A673 (cell line): ENCODE results near the gene SPATS2L. TPM values are rescaled to one million over a fixed set of nuclear protein-coding genes. Genes with fewer than 3 reads are reported as not detected.

Experiments used
- BruUV-seq: library from RNA; stranded (reverse); fragments of 400-500 nt; replicated peaks from 2 replicates; lab custom pipeline; 2021; lab: Mats Ljungman, UMichigan
- CTCF ChIA-PET: fragments of 300-600 bp; sonication (Branson Sonifier 250); formaldehyde crosslinking; loops from one replicate; lab custom pipeline; 2022; ENCODE audit warnings: antibody characterized with exemption; lab: Charles Lee
- POLR2A ChIA-PET: fragments of 300-600 bp; sonication (Branson Sonifier 250); formaldehyde crosslinking; loops from one replicate; lab custom pipeline; 2022; ENCODE audit warnings: antibody characterized with exemption; ENCODE audit not compliant: low non-redundant PET; lab: Charles Lee
- DNase-seq: peaks from one replicate; pipeline ENCODE4 v3.0.0-alpha.2; 2015; ENCODE audit warnings: low spot score
- H3K27ac ChIP-seq: fragments of 200-600 bp; sonication (generic); 2 replicates; pipeline ENCODE4 v1.5.1; 2016; ENCODE audit warnings: mixed run types, low read depth, mild to moderate bottlenecking, mixed read lengths, antibody characterized with exemption, low read length; ENCODE audit not compliant: poor library complexity, severe bottlenecking
- H3K27me3 ChIP-seq: fragments of 200-600 bp; sonication (generic); replicated peaks from 2 replicates; pipeline ENCODE4 v1.6.1; 2017; ENCODE audit warnings: mixed run types, low read depth, mild to moderate bottlenecking, mixed read lengths, antibody characterized with exemption, low read length; ENCODE audit not compliant: insufficient read depth, poor library complexity
- H3K36me3 ChIP-seq: fragments of 200-600 bp; sonication (generic); 2 replicates; pipeline ENCODE4 v1.6.1; 2016; ENCODE audit warnings: mixed run types, mild to moderate bottlenecking, mixed read lengths, antibody characterized with exemption, low read length; ENCODE audit not compliant: insufficient read depth, poor library complexity, severe bottlenecking
- H3K4me1 ChIP-seq: fragments of 200-600 bp; sonication (generic); 2 replicates; pipeline ENCODE4 v1.6.1; 2017; ENCODE audit warnings: mixed run types, mild to moderate bottlenecking, mixed read lengths, antibody characterized with exemption, low read length; ENCODE audit not compliant: insufficient read depth, poor library complexity, severe bottlenecking
- H3K4me3 ChIP-seq: fragments of 200-600 bp; sonication (generic); 2 replicates; pipeline ENCODE4 v1.5.1; 2016; ENCODE audit warnings: low read depth, mixed run types, mild to moderate bottlenecking, mixed read lengths, low read length; ENCODE audit not compliant: poor library complexity, severe bottlenecking
- H3K9me3 ChIP-seq: fragments of 200-600 bp; sonication (generic); 2 replicates; pipeline ENCODE4 v1.6.1; 2016; ENCODE audit warnings: mixed run types, low read depth, mild to moderate bottlenecking, mixed read lengths, antibody characterized with exemption, low read length; ENCODE audit not compliant: poor library complexity, severe bottlenecking
- EZH2 ChIP-seq: fragments of 200-600 bp; sonication (generic); IDR thresholded peaks from 2 replicates; pipeline ENCODE4 v1.6.1; 2017; ENCODE audit warnings: borderline replicate concordance, low read depth, mild to moderate bottlenecking, mixed read lengths, antibody characterized with exemption, low read length; ENCODE audit not compliant: poor library complexity, severe bottlenecking
- intact Hi-C: fragments of 100-400 bp; cut with micrococcal nuclease; formaldehyde crosslinking; loops from one replicate; pipeline ENCODE4 v1.10.0; 2022; ENCODE audit not compliant: unreplicated experiment
- total RNA-seq: library from RNA; stranded (reverse); gene quantifications from 2 replicates; pipeline ENCODE4 v1.2.3, GENCODE V29; 2021
- TF ChIP-seq, protein P1 (sequence below): fragments of 300-800, 200-600 bp; sonication (generic); conservative IDR thresholded peaks from 2 replicates; pipeline ENCODE4 v1.5.1; 2017; ENCODE audit warnings: low read depth, mild to moderate bottlenecking, antibody characterized with exemption, low read length, moderate library complexity, mixed read lengths

The SPATS2L gene
- total RNA-seq, 1 experiment from 2014 or later = 10.0 TPM

DNA sequence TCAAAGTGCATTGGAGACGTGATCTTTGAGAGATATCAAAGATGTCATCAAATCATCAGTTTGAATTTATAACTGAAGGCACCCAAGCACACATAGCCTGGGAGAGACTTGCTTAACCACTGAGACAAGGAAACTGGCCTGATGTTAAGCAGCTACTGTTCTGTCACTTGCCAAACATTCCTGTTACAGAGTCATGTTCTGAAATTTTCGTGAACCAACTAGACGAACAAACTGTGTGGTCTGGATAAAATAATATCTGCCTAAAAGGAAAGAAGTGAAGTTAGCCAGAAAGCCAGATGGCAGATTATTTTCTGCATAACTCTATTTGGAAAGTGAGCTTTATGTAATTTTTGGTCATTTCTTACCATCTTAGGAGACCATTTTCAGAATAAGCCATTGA, 51.4 kb downstream of the SPATS2L start:
- no peak overlapping the region for H3K4me3 ChIP-seq
- no peaks in the 10 kb centered on the region for H3K4me1 ChIP-seq
- CTCF ChIA-PET = no interaction called here
- no peaks in the 10 kb centered on the region for H3K9me3 ChIP-seq
- no peaks in the 10 kb centered on the region for H3K36me3 ChIP-seq
- no peak overlapping the region for H3K27ac ChIP-seq
- intact Hi-C loops = no loop called here
- TF ChIP-seq EZH2 = no peak
- TF ChIP-seq, protein P1, sequence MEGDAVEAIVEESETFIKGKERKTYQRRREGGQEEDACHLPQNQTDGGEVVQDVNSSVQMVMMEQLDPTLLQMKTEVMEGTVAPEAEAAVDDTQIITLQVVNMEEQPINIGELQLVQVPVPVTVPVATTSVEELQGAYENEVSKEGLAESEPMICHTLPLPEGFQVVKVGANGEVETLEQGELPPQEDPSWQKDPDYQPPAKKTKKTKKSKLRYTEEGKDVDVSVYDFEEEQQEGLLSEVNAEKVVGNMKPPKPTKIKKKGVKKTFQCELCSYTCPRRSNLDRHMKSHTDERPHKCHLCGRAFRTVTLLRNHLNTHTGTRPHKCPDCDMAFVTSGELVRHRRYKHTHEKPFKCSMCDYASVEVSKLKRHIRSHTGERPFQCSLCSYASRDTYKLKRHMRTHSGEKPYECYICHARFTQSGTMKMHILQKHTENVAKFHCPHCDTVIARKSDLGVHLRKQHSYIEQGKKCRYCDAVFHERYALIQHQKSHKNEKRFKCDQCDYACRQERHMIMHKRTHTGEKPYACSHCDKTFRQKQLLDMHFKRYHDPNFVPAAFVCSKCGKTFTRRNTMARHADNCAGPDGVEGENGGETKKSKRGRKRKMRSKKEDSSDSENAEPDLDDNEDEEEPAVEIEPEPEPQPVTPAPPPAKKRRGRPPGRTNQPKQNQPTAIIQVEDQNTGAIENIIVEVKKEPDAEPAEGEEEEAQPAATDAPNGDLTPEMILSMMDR = no peak
- H3K27me3 ChIP-seq = no peaks in the 10 kb centered on the region
- no peak for DNase-seq
- POLR2A ChIA-PET = no interaction called here
- no TSS peak for BruUV-seq

DNA sequence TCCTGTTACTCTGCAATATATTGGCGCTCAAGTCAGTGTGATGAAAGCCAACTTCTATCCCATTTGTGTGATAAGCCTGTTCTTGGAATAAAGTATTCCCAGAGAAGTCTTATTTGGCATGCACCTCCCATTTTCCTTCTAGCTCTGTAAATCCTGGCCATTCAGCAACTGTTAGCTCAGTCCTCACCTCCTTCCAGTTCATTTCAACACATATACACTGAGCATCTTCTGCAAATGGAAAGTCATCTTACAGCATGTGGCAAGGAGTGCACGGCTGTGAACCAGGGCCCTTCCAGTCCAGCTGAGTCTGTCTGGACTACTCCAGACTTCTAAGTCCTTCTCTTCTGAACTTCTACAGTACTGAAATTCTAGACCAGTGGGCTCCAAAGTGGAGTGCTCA, 53.1 kb downstream of the SPATS2L start:
- intact Hi-C loops = no loop called here
- no peaks in the 10 kb centered on the region for H3K27me3 ChIP-seq
- no TSS peak for BruUV-seq
- H3K4me1 ChIP-seq = no peaks in the 10 kb centered on the region
- ChIA-PET POLR2A (no interaction called here), CTCF (no interaction called here)
- DNase-seq = no peak
- TF ChIP-seq, protein P1 = no peak
- no peak for TF ChIP-seq EZH2
- no peaks in the 10 kb centered on the region for H3K9me3 ChIP-seq
- H3K27ac ChIP-seq = no peak overlapping the region
- H3K36me3 ChIP-seq = no peaks in the 10 kb centered on the region
- H3K4me3 ChIP-seq = no peak overlapping the region

DNA sequence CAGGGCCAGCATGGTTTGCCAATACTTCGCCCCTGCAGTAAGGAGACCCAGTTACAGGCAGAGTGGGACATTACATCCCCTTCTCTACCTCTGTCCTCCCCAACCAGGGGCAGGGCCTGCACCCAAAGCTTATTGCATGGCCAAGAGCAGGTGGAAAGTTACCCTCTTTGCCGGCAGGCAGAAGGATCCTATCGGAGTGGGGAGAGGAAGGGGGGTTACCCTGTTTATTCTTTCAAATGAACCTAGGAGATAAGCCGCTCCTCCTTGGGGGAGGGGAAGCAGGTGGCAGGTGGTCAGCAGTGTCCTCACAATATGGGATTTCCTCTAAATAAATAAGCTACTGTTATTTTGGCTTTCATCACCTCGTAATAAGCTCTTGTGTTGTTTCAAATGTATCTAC, 53.9 kb downstream of the SPATS2L start:
- Histone ChIP-seq H3K27ac (no peak overlapping the region), H3K4me1 (no peaks in the 10 kb centered on the region)

More for the DNA sequence above, 53.9 kb downstream of the SPATS2L start:
- no peaks in the 10 kb centered on the region for H3K9me3 ChIP-seq
- H3K4me3 ChIP-seq = no peak overlapping the region
- intact Hi-C loops = no loop called here
- POLR2A ChIA-PET = no interaction called here
- DNase-seq = no peak
- no peak for TF ChIP-seq EZH2
- TF ChIP-seq, protein P1 = no peak
- CTCF ChIA-PET = no interaction called here
- H3K36me3 ChIP-seq = no peaks in the 10 kb centered on the region
- no TSS peak for BruUV-seq
- H3K27me3 ChIP-seq = no peaks in the 10 kb centered on the region
